ENCODE data around the gene NGF.

Gene NGF

GRCh38 chr1:115307661-115308060 is 30.4 kb downstream of the NGF start:
- DNase-seq, result no peak

GRCh38 chr1:115306146-115306545 is 31.9 kb downstream of the NGF start:
- DNase-seq, result no peak

- DNase-seq, result no peak
Observed at GRCh38 chr1:115303364-115303763, 34.7 kb downstream of the NGF start.

- DNase-seq, result no peak
Observed at GRCh38 chr1:115302390-115302961, 35.6 kb downstream of the NGF start.

GRCh38 chr1:115301438-115302020 is 36.5 kb downstream of the NGF start:
- no peak for DNase-seq

GRCh38 chr1:115300087-115300876 is 37.8 kb downstream of the NGF start:
- no peak for DNase-seq

- DNase-seq, result no peak
Observed at GRCh38 chr1:115299266-115299665, 38.8 kb downstream of the NGF start.

GRCh38 chr1:115296981-115297380 is 41.1 kb downstream of the NGF start:
- no peak for DNase-seq

- no peak for DNase-seq
Observed at GRCh38 chr1:115295904-115296696, 41.9 kb downstream of the NGF start.

- no peak for DNase-seq
Observed at GRCh38 chr1:115293899-115294298, 44.1 kb downstream of the NGF start.

- no peak for DNase-seq
Observed at GRCh38 chr1:115293006-115293405, 45.0 kb downstream of the NGF start.

- no peak for DNase-seq
Observed at GRCh38 chr1:115291741-115292140, 46.3 kb downstream of the NGF start.

GRCh38 chr1:115289940-115290339 is 48.1 kb downstream of the NGF start:
- DNase-seq, result no peak

- DNase-seq, result no peak
Observed at GRCh38 chr1:115288591-115289198, 49.4 kb downstream of the NGF start.

GRCh38 chr1:115286431-115287205 is 51.4 kb downstream of the NGF start:
- no peak for DNase-seq

GRCh38 chr1:115284209-115284608 is 53.8 kb downstream of the NGF start:
- no peak for DNase-seq

GRCh38 chr1:115283681-115284146 is 54.3 kb downstream of the NGF start:
- DNase-seq, result no peak

- DNase-seq, result no peak
Observed at GRCh38 chr1:115283249-115283648, 54.8 kb downstream of the NGF start.

GRCh38 chr1:115282807-115283208 is 55.2 kb downstream of the NGF start:
- no peak for DNase-seq

- DNase-seq, result no peak
Observed at GRCh38 chr1:115281143-115281542, 56.9 kb downstream of the NGF start.

GRCh38 chr1:115280064-115280463 is 58.0 kb downstream of the NGF start:
- DNase-seq, result no peak

GRCh38 chr1:115278211-115278610 is 59.8 kb downstream of the NGF start:
- DNase-seq, result no peak

Measured in CD4-positive, alpha-beta T cell treated with Interferon alpha-2 for 1 hour (primary cell).